A549 (cell line): ENCODE results near the gene SPOP. TPM values are rescaled to one million over a fixed set of nuclear protein-coding genes. Genes with fewer than 3 reads are reported as not detected.
A peak's percentile ranks its signal among the peaks of the same experiment; 100 is the strongest.
"Not testable (repeated sequence)": the region's sequence is repeated elsewhere in the genome, so short reads cannot be mapped to it uniquely, and the experiment has no call there.

Experiments
- ATAC-seq, 2 experiments: fragments of 200-7000 bp in 1 of 2; fragments of >200 bp in 1 of 2; cut with Nextera tagmentation in 1 of 2; cut with Tn5 transposase in 1 of 2; 3 replicates each; pipeline versions ENCODE4 v1.8.0 to v1.9.1; 2018 to 2020; ENCODE audit warnings: mild to moderate bottlenecking in 1 of 2, moderate library complexity in 1 of 2
- CTCF ChIA-PET: fragments of 300-600 bp; sonication (Branson Sonifier 250); formaldehyde crosslinking; extraction: SDS; loops from one replicate; lab custom pipeline; 2021; ENCODE audit warnings: antibody characterized with exemption, inconsistent platforms; lab: Yijun Ruan, JAX
- POLR2A ChIA-PET: fragments of 350-600 bp; formaldehyde crosslinking; extraction: SDS; loops from one replicate; lab custom pipeline; 2021; ENCODE audit warnings: antibody characterized with exemption, inconsistent platforms; lab: Yijun Ruan, JAX
- DNase-seq, 2 experiments: peaks; one replicate each; pipeline versions ENCODE4 v3.0.0 to v3.0.0-alpha.2; 2011 to 2016; ENCODE audit warnings: low read depth in 1 of 2, low spot score in 1 of 2
- FAIRE-seq: peaks from 2 replicates; lab custom pipeline; 2011; peaks lifted over from hg19 to GRCh38; lab: Jason Lieb, UNC
- H3K27ac ChIP-seq, 2 experiments: fragments of >200 bp; sonication (Bioruptor Twin); formaldehyde crosslinking; 3 replicates each; pipeline ENCODE4 v1.5.1; 2016 to 2017
- H3K4me1 ChIP-seq: fragments of >200 bp; sonication (Bioruptor Twin); formaldehyde crosslinking; 3 replicates; pipeline ENCODE4 v1.6.1; 2016
- H3K4me2 ChIP-seq: fragments of >200 bp; sonication (Bioruptor Twin); formaldehyde crosslinking; 3 replicates; pipeline ENCODE4 v1.6.1; 2016
- H3K4me3 ChIP-seq: fragments of >200 bp; sonication (Bioruptor Twin); formaldehyde crosslinking; 3 replicates; pipeline ENCODE4 v1.5.1; 2016
- H3K9me3 ChIP-seq: fragments of >200 bp; sonication (Bioruptor Twin); formaldehyde crosslinking; 3 replicates; pipeline ENCODE4 v1.6.1; 2016
- BCL3 ChIP-seq: fragments of >200 bp; sonication (Bioruptor Twin); formaldehyde crosslinking; IDR thresholded peaks from 3 replicates; pipeline ENCODE4 v1.6.1; 2016
- CEBPB ChIP-seq, 2 experiments: fragments of >200 bp in 1 of 2; sonication (Bioruptor Twin) in 1 of 2; formaldehyde crosslinking in 1 of 2; IDR thresholded peaks; 2 replicates each; pipeline ENCODE4 v1.6.1; 2012 to 2016
- CHD2 ChIP-seq: fragments of 150-350 bp; IDR thresholded peaks from 2 replicates; pipeline ENCODE4 v1.6.1; 2014; ENCODE audit warnings: low read length; ENCODE audit not compliant: partially characterized antibody
- CTCF ChIP-seq: fragments of >200 bp; sonication (Bioruptor Twin); formaldehyde crosslinking; IDR thresholded peaks from 3 replicates; pipeline ENCODE4 v1.5.1; 2016
- EHMT2 ChIP-seq: fragments of 200-600 bp; sonication (generic); IDR thresholded peaks from 2 replicates; pipeline ENCODE4 v1.6.1; 2016; ENCODE audit warnings: antibody characterized with exemption, low read depth, mild to moderate bottlenecking, moderate library complexity
- EP300 ChIP-seq, 2 experiments: fragments of >200 bp; sonication (Bioruptor Twin); formaldehyde crosslinking; IDR thresholded peaks; 2 replicates in 1 of 2; 3 replicates in 1 of 2; pipeline ENCODE4 v1.6.1; 2016 to 2017
- FOSL2 ChIP-seq, 2 experiments: fragments of 450-650 bp in 1 of 2; fragments of >200 bp in 1 of 2; sonication (Bioruptor Twin) in 1 of 2; formaldehyde crosslinking; IDR thresholded peaks; 2 replicates each; pipeline versions ENCODE4 v1.5.0 to v1.6.1; 2016 to 2020; ENCODE audit warnings: mild to moderate bottlenecking in 1 of 2, moderate library complexity in 1 of 2
- GATA3 ChIP-seq: IDR thresholded peaks from 2 replicates; pipeline ENCODE4 v1.6.1; 2012; ENCODE audit warnings: borderline replicate concordance
- HES2 ChIP-seq: fragments of >200 bp; sonication (Bioruptor Twin); formaldehyde crosslinking; IDR thresholded peaks from 2 replicates; pipeline ENCODE4 v1.6.1; 2016
- KDM1A ChIP-seq: fragments of 200-600 bp; sonication (generic); IDR thresholded peaks from 2 replicates; pipeline ENCODE4 v1.6.1; 2016; ENCODE audit warnings: low read depth, mild to moderate bottlenecking
- KDM5A ChIP-seq: fragments of 200-600 bp; sonication (generic); IDR thresholded peaks from 2 replicates; pipeline ENCODE4 v1.6.1; 2016; ENCODE audit warnings: antibody characterized with exemption, mild to moderate bottlenecking
- NFE2L2 ChIP-seq: fragments of 150-350 bp; conservative IDR thresholded peaks from 2 replicates; pipeline ENCODE4 v1.6.1; 2014; ENCODE audit warnings: low read length
- PBX3 ChIP-seq: IDR thresholded peaks from 2 replicates; pipeline ENCODE4 v1.6.1; 2012
- RAD21 ChIP-seq, 2 experiments: fragments of >200 bp in 1 of 2; sonication (Bioruptor Twin) in 1 of 2; formaldehyde crosslinking in 1 of 2; IDR thresholded peaks in 1 of 2; conservative IDR thresholded peaks in 1 of 2; 2 replicates in 1 of 2; 3 replicates in 1 of 2; pipeline ENCODE4 v1.6.1; 2012 to 2018; ENCODE audit warnings: inconsistent platforms in 1 of 2
- RCOR1 ChIP-seq: fragments of 150-350 bp; IDR thresholded peaks from 2 replicates; pipeline ENCODE4 v1.6.1; 2014; ENCODE audit warnings: antibody characterized with exemption, low read length, low read depth
- RFX5 ChIP-seq: fragments of 450-650 bp; IDR thresholded peaks from 2 replicates; pipeline ENCODE4 v1.7.1; 2014; ENCODE audit warnings: antibody characterized with exemption, mild to moderate bottlenecking, moderate library complexity
- ZNF302 ChIP-seq: fragments of 250-450 bp; sonication (Bioruptor Pico); IDR thresholded peaks from 2 replicates; pipeline ENCODE4 v1.9.0; 2021; ENCODE audit warnings: inconsistent platforms, mild to moderate bottlenecking, moderate library complexity
- WGBS: methylation state at CpG from one replicate; pipeline ENCODE4 v1.1.6; 2017; ENCODE audit errors: missing lambda C conversion rate; 5-methylcytosine and 5-hydroxymethylcytosine counted together
- polyA plus RNA-seq, 4 experiments: library from polyadenylated mRNA; depleted of rRNA in 3 of 4; stranded (reverse); fragments of >200 nt; fragmentation: RNase III in 1 of 4; extraction: RNeasy Plus Mini Kit Qiagen cat#74134 plus additional on column Dnase treatment in 1 of 4; gene quantifications; 2 replicates in 3 of 4; 3 replicates in 1 of 4; pipeline ENCODE4 v1.2.3, GENCODE V29; 2011 to 2017

SPOP gene
- polyA plus RNA-seq, 2 of the 4 experiments (the other 2 are of a cell fraction): 49.5 to 57.2 TPM

- DNase-seq: peak in 1 of 2 experiments; percentile 27
- TF ChIP-seq CTCF (no peak), PBX3 (no peak), RCOR1 (no peak), FOSL2 (IDR thresholded peaks at IDR 0.05) (0 out of 2 replicates have a peak, but pooled peaks have one; percentile 30), FOSL2 (CRISPR knock-in tag; IDR thresholded peaks at IDR 0.05) (peak; percentile 72)
- TF ChIP-seq, all 56 proteins: peak for 1
- FAIRE-seq (no peak), ATAC-seq (peak; percentile 80 to 92)
- Histone ChIP-seq H3K27ac (peak overlapping the region; percentile 32 to 53; a peak in 4 of 6 replicates), H3K4me2 (peak overlapping the region; percentile 54), H3K4me3 (no peak overlapping the region), H3K4me1 (peaks cover 24% of the 10 kb centered on the region), H3K9me3 (no peaks in the 10 kb centered on the region)
- POLR2A ChIA-PET: interaction anchor here (0.6 kb wide), 2 partner anchors 31 to 71 kb away, joined by 3 to 4 read pairs; no protein-coding TSS in a partner anchor
- WGBS: 72% methylated on average over 10 of the region's 10 CpGs
- CTCF ChIA-PET: interaction anchor here (0.6 to 3.0 kb wide), 11 partner anchors 11 to 91 kb away, joined by 3 to 13 read pairs (median 3); partner anchors contain the start of gene NXPH3
Observed at GRCh38 chr17:49646391-49647255, 31.3 kb downstream of the SPOP start.

GRCh38 chr17:49646056-49646390 is 31.9 kb downstream of the SPOP start:
- WGBS: 100% methylated on average over 1 of the region's 1 CpG
- CTCF ChIA-PET: interaction anchor here (1.0 to 3.0 kb wide), 7 partner anchors 16 to 90 kb away, joined by 3 to 13 read pairs (median 5); partner anchors contain the start of gene NXPH3
- H3K4me3 ChIP-seq, POLR2A ChIA-PET, DNase-seq, FAIRE-seq, H3K9me3 ChIP-seq: not testable (repeated sequence)
- Histone ChIP-seq H3K27ac (peak overlapping the region; percentile 32 to 53; a peak in 4 of 6 replicates), H3K4me2 (peak overlapping the region; percentile 54), H3K4me1 (peaks cover 24% of the 10 kb centered on the region)
- ATAC-seq: peak in 1 of 2 experiments; percentile 46; a peak in 3 of 6 replicates

GRCh38 chr17:49645654-49646053 is 32.2 kb downstream of the SPOP start:
- peak overlapping the region; percentile 54; the same call in 2 of the 3 replicates for H3K4me2 ChIP-seq
- H3K4me3 ChIP-seq: no peak overlapping the region
- 66% methylated on average over 1 of the region's 1 CpG for WGBS
- H3K27ac ChIP-seq: peak overlapping the region; percentile 32 to 53; a peak in 2 of 6 replicates
- CTCF ChIA-PET: interaction anchor here (0.6 to 3.0 kb wide), 4 partner anchors 48 to 90 kb away, joined by 4 to 13 read pairs (median 9); partner anchors contain the start of gene NXPH3
- peaks cover 24% of the 10 kb centered on the region for H3K4me1 ChIP-seq
- no peaks in the 10 kb centered on the region for H3K9me3 ChIP-seq
- no peak for TF ChIP-seq GATA3
- TF ChIP-seq CEBPB (IDR thresholded peaks at IDR 0.05): no peak
- TF ChIP-seq RFX5: no peak
- no peak for TF ChIP-seq FOSL2 (IDR thresholded peaks at IDR 0.05)
- no peak for TF ChIP-seq FOSL2 (CRISPR knock-in tag; IDR thresholded peaks at IDR 0.05)
- no peak for TF ChIP-seq NFE2L2
- no peak for TF ChIP-seq KDM5A
- TF ChIP-seq RAD21 (conservative IDR thresholded peaks at IDR 0.05 in 1 of 2, IDR thresholded peaks at IDR 0.05 in 1 of 2): no peak
- TF ChIP-seq, all 56 proteins: peak for 0
- ATAC-seq (no peak), FAIRE-seq (no peak), DNase-seq (no peak)
- POLR2A ChIA-PET: no interaction called here

GRCh38 chr17:49640556-49640955 is 37.3 kb downstream of the SPOP start:
- H3K9me3 ChIP-seq: no peaks in the 10 kb centered on the region
- no peak overlapping the region for H3K27ac ChIP-seq
- H3K4me2 ChIP-seq: no peak overlapping the region
- no peak for DNase-seq
- POLR2A ChIA-PET: no interaction called here
- CTCF ChIA-PET: interaction anchor here (0.6 to 0.7 kb wide), 2 partner anchors 16 to 182 kb away, joined by 3 read pairs; no protein-coding TSS in a partner anchor
- H3K4me3 ChIP-seq: no peak overlapping the region
- TF ChIP-seq ZNF302: no peak
- TF ChIP-seq BCL3: no peak
- TF ChIP-seq HES2: no peak
- TF ChIP-seq KDM1A: no peak
- TF ChIP-seq CHD2: no peak
- no peak for TF ChIP-seq EP300 (IDR thresholded peaks at IDR 0.05)
- TF ChIP-seq EHMT2: no peak
- no peak for FAIRE-seq
- WGBS: 91% methylated on average over 3 of the region's 3 CpGs
- peaks cover 16% of the 10 kb centered on the region for H3K4me1 ChIP-seq
- ATAC-seq: no peak
